ENCODE results near the gene GLI3.

GRCh38 chr7:42159130-42159529 is 77.9 kb downstream of the GLI3 start:
- TF ChIP-seq POLR2A (IDR thresholded peaks at IDR 0.05; ENCODE audit: low read depth, low read length) (no peak), POLR2AphosphoS5 (IDR thresholded peaks at IDR 0.05; ENCODE audit: low read depth, low read length) (no peak), TAF1 (IDR thresholded peaks at IDR 0.05; ENCODE audit: borderline replicate concordance, low read depth, low read length) (no peak)

Data from GM12892 (cell line).